ENCODE data around the gene CD276.

The CD276 gene

DNA sequence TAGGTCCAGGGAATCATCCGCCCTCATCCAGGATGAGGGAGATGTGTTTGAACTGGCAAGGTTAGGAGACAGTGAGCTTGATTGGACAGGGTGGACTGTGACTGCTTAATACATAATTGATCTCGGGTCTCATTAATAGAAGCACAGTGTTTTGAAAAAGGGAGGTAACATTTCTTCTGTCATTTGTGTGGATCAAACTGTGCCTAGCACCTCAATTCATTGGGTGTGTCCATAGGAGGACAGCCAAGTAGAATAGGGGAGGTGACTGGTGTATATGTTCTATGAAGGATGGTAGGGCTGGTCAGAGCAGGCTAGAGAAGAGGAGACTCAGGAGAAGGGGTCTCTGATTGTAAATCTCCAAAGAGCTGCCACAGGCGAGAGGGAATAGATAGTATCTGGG is 71.8 kb downstream of the CD276 start:
- Histone ChIP-seq H3K36me3 (replicated peaks) (no peaks in the 10 kb centered on the region), H3K27ac (no peak overlapping the region), H3K27me3 (replicated peaks) (peaks cover 39% of the 10 kb centered on the region), H3K4me3 (ENCODE audit: low read depth, low read length) (no peak overlapping the region)
- in situ Hi-C loops (cut with HindIII; ENCODE audit: low pct_ligation_motif_present, low sequenced_read_pairs) = no loop called here
- TF ChIP-seq, protein P1, sequence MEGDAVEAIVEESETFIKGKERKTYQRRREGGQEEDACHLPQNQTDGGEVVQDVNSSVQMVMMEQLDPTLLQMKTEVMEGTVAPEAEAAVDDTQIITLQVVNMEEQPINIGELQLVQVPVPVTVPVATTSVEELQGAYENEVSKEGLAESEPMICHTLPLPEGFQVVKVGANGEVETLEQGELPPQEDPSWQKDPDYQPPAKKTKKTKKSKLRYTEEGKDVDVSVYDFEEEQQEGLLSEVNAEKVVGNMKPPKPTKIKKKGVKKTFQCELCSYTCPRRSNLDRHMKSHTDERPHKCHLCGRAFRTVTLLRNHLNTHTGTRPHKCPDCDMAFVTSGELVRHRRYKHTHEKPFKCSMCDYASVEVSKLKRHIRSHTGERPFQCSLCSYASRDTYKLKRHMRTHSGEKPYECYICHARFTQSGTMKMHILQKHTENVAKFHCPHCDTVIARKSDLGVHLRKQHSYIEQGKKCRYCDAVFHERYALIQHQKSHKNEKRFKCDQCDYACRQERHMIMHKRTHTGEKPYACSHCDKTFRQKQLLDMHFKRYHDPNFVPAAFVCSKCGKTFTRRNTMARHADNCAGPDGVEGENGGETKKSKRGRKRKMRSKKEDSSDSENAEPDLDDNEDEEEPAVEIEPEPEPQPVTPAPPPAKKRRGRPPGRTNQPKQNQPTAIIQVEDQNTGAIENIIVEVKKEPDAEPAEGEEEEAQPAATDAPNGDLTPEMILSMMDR (IDR thresholded peaks at IDR 0.05; ENCODE audit: low read depth, low read length, missing control alignments) = no peak
- DNase-seq = no peak

DNA sequence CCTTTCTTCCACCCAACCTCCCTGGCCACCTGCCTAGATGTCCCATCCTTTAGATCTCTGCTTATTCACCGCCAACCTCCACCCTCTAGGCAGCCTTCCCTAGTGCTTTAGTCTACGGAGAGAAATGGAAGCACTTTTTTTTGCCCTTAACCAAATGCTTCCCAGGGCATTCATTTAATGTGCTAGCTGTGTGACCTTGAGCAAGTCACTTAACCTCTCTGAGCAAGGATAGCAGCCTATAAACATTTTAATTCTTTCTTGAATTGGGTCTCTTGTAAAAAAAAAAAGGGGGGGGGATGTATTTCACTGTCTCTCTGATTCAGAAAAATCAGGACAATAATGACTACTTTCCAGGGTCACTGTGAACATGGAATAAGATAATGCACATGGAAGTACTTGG is 72.2 kb downstream of the CD276 start:
- in situ Hi-C loops (cut with HindIII; ENCODE audit: low pct_ligation_motif_present, low sequenced_read_pairs) = no loop called here
- TF ChIP-seq, protein P1 (IDR thresholded peaks at IDR 0.05; ENCODE audit: low read depth, low read length, missing control alignments) = no peak
- H3K36me3 ChIP-seq (replicated peaks) = no peaks in the 10 kb centered on the region
- H3K27me3 ChIP-seq (replicated peaks) = peaks cover 40% of the 10 kb centered on the region
- DNase-seq = no peak
- H3K4me3 ChIP-seq (ENCODE audit: low read depth, low read length) = no peak overlapping the region
- no peak overlapping the region for H3K27ac ChIP-seq

DNA sequence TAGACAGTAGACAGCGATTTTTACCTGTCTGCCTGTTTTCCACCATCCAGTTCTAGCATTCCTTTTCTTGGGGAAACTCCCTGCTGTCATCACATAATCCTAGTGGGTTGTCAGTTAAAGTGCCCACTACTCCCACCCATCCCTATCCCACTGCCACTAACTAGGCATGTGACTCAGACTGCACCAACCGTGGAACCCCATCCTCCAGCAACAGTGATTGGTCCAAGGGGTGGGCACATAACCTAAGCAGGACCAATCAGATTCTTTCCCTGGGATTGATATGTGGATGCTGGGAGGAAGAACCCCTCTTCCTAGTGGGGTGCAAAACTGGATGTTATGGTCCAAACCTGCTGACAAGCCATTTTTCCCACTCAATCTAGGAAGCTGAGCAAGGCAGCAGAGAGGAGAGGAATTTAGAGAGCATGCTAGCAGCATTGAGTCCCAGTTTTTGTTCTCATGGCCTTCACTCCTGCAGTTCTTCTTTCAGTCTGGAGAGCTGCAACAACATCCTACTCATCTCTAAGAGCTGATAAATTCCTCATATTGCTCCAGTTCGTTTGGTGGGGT is 72.8 kb downstream of the CD276 start:
- in situ Hi-C loops (cut with HindIII; ENCODE audit: low pct_ligation_motif_present, low sequenced_read_pairs) = no loop called here
- Histone ChIP-seq H3K36me3 (replicated peaks) (no peaks in the 10 kb centered on the region), H3K27me3 (replicated peaks) (peaks cover 37% of the 10 kb centered on the region), H3K27ac (no peak overlapping the region), H3K4me3 (ENCODE audit: low read depth, low read length) (no peak overlapping the region)
- no peak for DNase-seq
- TF ChIP-seq, protein P1 (IDR thresholded peaks at IDR 0.05; ENCODE audit: low read depth, low read length, missing control alignments) = no peak

DNA sequence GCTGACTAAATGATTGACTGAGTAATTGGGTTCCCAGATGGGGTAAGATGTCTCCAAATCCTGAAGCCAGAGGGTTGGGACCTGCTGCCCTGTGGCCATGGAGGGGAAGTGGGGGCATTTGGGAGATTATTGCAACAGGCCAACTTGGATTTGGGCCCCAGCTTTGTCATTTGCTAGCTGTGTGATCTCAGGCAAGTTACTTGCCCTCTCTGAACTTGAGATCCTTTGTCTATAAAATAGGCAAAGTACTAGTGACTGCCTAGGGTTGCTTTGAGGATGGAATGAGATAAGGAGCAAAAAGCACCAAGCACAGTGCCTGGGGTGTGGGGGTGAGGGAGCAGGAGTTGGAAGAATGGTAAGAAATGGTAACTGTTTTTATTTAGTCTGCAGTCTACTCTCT is 73.4 kb downstream of the CD276 start:
- Histone ChIP-seq H3K27me3 (replicated peaks) (peaks cover 32% of the 10 kb centered on the region), H3K36me3 (replicated peaks) (no peaks in the 10 kb centered on the region), H3K27ac (no peak overlapping the region), H3K4me3 (ENCODE audit: low read depth, low read length) (no peak overlapping the region)
- in situ Hi-C loops (cut with HindIII; ENCODE audit: low pct_ligation_motif_present, low sequenced_read_pairs) = no loop called here
- DNase-seq = no peak
- TF ChIP-seq, protein P1 (IDR thresholded peaks at IDR 0.05; ENCODE audit: low read depth, low read length, missing control alignments) = no peak

DNA sequence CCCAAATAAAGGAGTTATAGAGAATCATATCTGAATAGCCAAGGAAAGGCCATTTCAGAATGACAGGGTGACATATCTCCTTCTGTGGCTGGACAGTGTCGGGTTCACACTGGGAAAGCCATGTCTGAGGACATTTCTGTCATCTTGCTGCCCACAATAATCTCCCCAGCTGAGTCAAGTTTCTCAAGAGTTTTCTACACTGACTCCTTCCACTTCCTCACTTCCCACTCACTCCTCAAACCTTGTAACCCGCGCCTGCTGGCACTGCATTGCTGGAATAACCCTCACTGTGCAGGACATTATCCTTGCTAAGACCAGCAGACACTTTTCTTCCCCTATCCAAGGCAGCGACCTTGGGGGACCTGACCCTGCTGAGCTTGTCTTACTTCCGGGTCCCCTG is 74.3 kb downstream of the CD276 start:
- in situ Hi-C loops (cut with HindIII; ENCODE audit: low pct_ligation_motif_present, low sequenced_read_pairs) = no loop called here
- Histone ChIP-seq H3K27me3 (replicated peaks) (peaks cover 28% of the 10 kb centered on the region), H3K36me3 (replicated peaks) (no peaks in the 10 kb centered on the region), H3K4me3 (ENCODE audit: low read depth, low read length) (no peak overlapping the region), H3K27ac (no peak overlapping the region)
- DNase-seq = no peak
- TF ChIP-seq, protein P1 (IDR thresholded peaks at IDR 0.05; ENCODE audit: low read depth, low read length, missing control alignments) = no peak

All from brain microvascular endothelial cell (primary cell).